OCI-LY7 (cell line): Measurements from ENCODE around the gene CADM2.

Experiments
- CTCF ChIP-seq: fragments of 200-600 bp; sonication (generic); conservative IDR thresholded peaks from 2 replicates; pipeline ENCODE4 v1.5.1; 2014; ENCODE audit warnings: mild to moderate bottlenecking, antibody characterized with exemption, low read length, moderate library complexity, mixed read lengths
- EZH2phosphoT487 ChIP-seq: fragments of 200-600 bp; sonication (generic); IDR thresholded peaks from 2 replicates; pipeline ENCODE4 v1.6.1; 2018; ENCODE audit warnings: low read depth, borderline replicate concordance, mild to moderate bottlenecking, mixed run types, antibody characterized with exemption, low read length, moderate library complexity, mixed read lengths

- TF ChIP-seq CTCF (no peak), EZH2phosphoT487 (no peak)
Observed at GRCh38 chr3:85584779-85585356, 626.1 kb downstream of the CADM2 start.
